GM21723 (cell line): ENCODE results near the gene CCSAP.
A peak's percentile ranks its signal among the peaks of the same experiment; 100 is the strongest.

Experiments used
- ATAC-seq: cut with Tn5 transposase; IDR thresholded peaks from one replicate; pipeline ENCODE4 v1.9.1; 2021; ENCODE audit warnings: mild to moderate bottlenecking, moderate library complexity; ENCODE audit not compliant: unreplicated experiment

CCSAP gene

GRCh38 chr1:229365569-229365968, 22.7 kb upstream of the CCSAP start:
- ATAC-seq = no peak

GRCh38 chr1:229364207-229365065, 21.6 kb upstream of the CCSAP start:
- ATAC-seq = no peak

- ATAC-seq = no peak
These were observed 20.9 kb upstream of the CCSAP start for GRCh38 chr1:229363723-229364122.

GRCh38 chr1:229360420-229360819, 17.6 kb upstream of the CCSAP start:
- no peak for ATAC-seq

GRCh38 chr1:229355661-229356060, 12.8 kb upstream of the CCSAP start:
- no peak for ATAC-seq

GRCh38 chr1:229354226-229354625, 11.4 kb upstream of the CCSAP start:
- ATAC-seq = no peak

GRCh38 chr1:229352975-229353374, 10.1 kb upstream of the CCSAP start:
- no peak for ATAC-seq

- ATAC-seq = no peak
These were observed 6.9 kb upstream of the CCSAP start for GRCh38 chr1:229349463-229350385.

GRCh38 chr1:229347528-229347927, 4.7 kb upstream of the CCSAP start:
- ATAC-seq = no peak

GRCh38 chr1:229344937-229345684, 2.3 kb upstream of the CCSAP start:
- ATAC-seq = no peak

- ATAC-seq = no peak
These were observed 1.3 kb upstream of the CCSAP start for GRCh38 chr1:229344139-229344538.

GRCh38 chr1:229341774-229342655, 832 bp downstream of the CCSAP start:
- peak; percentile 76 for ATAC-seq

GRCh38 chr1:229340496-229340895, 2.4 kb downstream of the CCSAP start:
- ATAC-seq = no peak

- ATAC-seq = no peak
These were observed 3.3 kb downstream of the CCSAP start for GRCh38 chr1:229339520-229339919.

- ATAC-seq = no peak
These were observed 3.8 kb downstream of the CCSAP start for GRCh38 chr1:229339086-229339485.

- no peak for ATAC-seq
These were observed 6.5 kb downstream of the CCSAP start for GRCh38 chr1:229336345-229336744.

- ATAC-seq = no peak
These were observed 8.1 kb downstream of the CCSAP start for GRCh38 chr1:229334716-229335115.

GRCh38 chr1:229334269-229334668, 8.6 kb downstream of the CCSAP start:
- no peak for ATAC-seq

- ATAC-seq = no peak
These were observed 14.1 kb downstream of the CCSAP start for GRCh38 chr1:229328598-229329362.
